Measurements from ENCODE around the gene IL1R2. TPM values are rescaled to one million over a fixed set of nuclear protein-coding genes. Genes with fewer than 3 reads are reported as not detected.

Gene IL1R2
- total RNA-seq, 1 donor from 2014 or later = not detected

- DNase-seq (ENCODE audit: low read depth) = no peak
Observed at GRCh38 chr2:102076512-102076911, 84.8 kb downstream of the IL1R2 start.

Other genes with a start within 250 kb of the IL1R2 start
- gene IL1R1, start 150.8 kb downstream of the IL1R2 start, total RNA-seq = 12.9 and 13.9 TPM in 2 replicates
- 0.11 TPM in 1 of 2 replicates, not detected in the other for gene IL1RL2, start 195.1 kb downstream of the IL1R2 start, total RNA-seq

Measured in myocyte (in vitro differentiated cells).